ENCODE results near the gene SPOCK1. TPM values are rescaled to one million over a fixed set of nuclear protein-coding genes. Genes with fewer than 3 reads are reported as not detected.
A peak's percentile ranks its signal among the peaks of the same experiment; 100 is the strongest.

The SPOCK1 gene
- total and polyA plus RNA-seq, 2 experiments from 2014 or later: 268 to 471 TPM

- Histone ChIP-seq H3K27me3 (replicated peaks; ENCODE audit: insufficient read depth) (no peaks in the 10 kb centered on the region), H3K9ac (peak overlapping the region; percentile 87), H3K79me2 (ENCODE audit: insufficient read depth) (peaks cover 56% of the 10 kb centered on the region), H3K4me3 (peak overlapping the region; percentile 57), H3K9me2 (ENCODE audit: insufficient read depth) (no peaks in the 10 kb centered on the region), H2AFZ (no peak overlapping the region), H3K9me3 (ENCODE audit: low read depth) (no peaks in the 10 kb centered on the region), H3K4me2 (ENCODE audit: unreplicated experiment) (peak overlapping the region; percentile 82), H3K36me3 (ENCODE audit: low read depth) (no peaks in the 10 kb centered on the region), H4K20me1 (ENCODE audit: insufficient read depth) (no peaks in the 10 kb centered on the region), H3K27ac (peak overlapping the region; percentile 98), H3F3A (ENCODE audit: insufficient read depth) (peaks cover 52% of the 10 kb centered on the region), H3K4me1 (ENCODE audit: insufficient read depth) (peaks cover 53% of the 10 kb centered on the region)
- in situ Hi-C loops (cut with MboI): no loop called here
- TF ChIP-seq EZH2phosphoT487 (IDR thresholded peaks at IDR 0.05; ENCODE audit: insufficient read depth, low read depth) (no peak), EZH2 (IDR thresholded peaks at IDR 0.05; ENCODE audit: insufficient read depth, poor library complexity, severe bottlenecking) (no peak)
- 1 to 3% methylated on average over 8 of the region's 8 CpGs for WGBS, 2 experiments (ENCODE audit: low coverage in 1 of 2, low lambda C conversion rate in 2 of 2, missing lambda C conversion rate in 2 of 2)
- DNase-seq: peak; percentile 100
These were observed 352.7 kb downstream of the SPOCK1 start for GRCh38 chr5:137146402-137146890.

GRCh38 chr5:137145721-137146120 lies 353.4 kb downstream of the SPOCK1 start:
- TF ChIP-seq EZH2 (IDR thresholded peaks at IDR 0.05; ENCODE audit: insufficient read depth, poor library complexity, severe bottlenecking) (no peak), EZH2phosphoT487 (IDR thresholded peaks at IDR 0.05; ENCODE audit: insufficient read depth, low read depth) (no peak)
- 66 to 73% methylated on average over 2 of the region's 2 CpGs for WGBS, 2 experiments (ENCODE audit: low coverage in 1 of 2, low lambda C conversion rate in 2 of 2, missing lambda C conversion rate in 2 of 2)
- no peaks in the 10 kb centered on the region for H3K36me3 ChIP-seq (ENCODE audit: low read depth)
- 0 out of 2 replicates have a peak overlapping the region, but pooled peaks have one; percentile 11 for H3K4me3 ChIP-seq
- H2AFZ ChIP-seq: no peak overlapping the region
- no peaks in the 10 kb centered on the region for H3K9me3 ChIP-seq (ENCODE audit: low read depth)
- H3K9ac ChIP-seq: peak overlapping the region; percentile 74
- H3K9me2 ChIP-seq (ENCODE audit: insufficient read depth): no peaks in the 10 kb centered on the region
- peak; percentile 69 for DNase-seq
- no peaks in the 10 kb centered on the region for H3K27me3 ChIP-seq (replicated peaks; ENCODE audit: insufficient read depth)
- peaks cover 59% of the 10 kb centered on the region for H3K4me1 ChIP-seq (ENCODE audit: insufficient read depth)
- in situ Hi-C loops (cut with MboI): no loop called here
- H3K4me2 ChIP-seq (ENCODE audit: unreplicated experiment): peak overlapping the region; percentile 59
- peaks cover 56% of the 10 kb centered on the region for H3K79me2 ChIP-seq (ENCODE audit: insufficient read depth)
- H4K20me1 ChIP-seq (ENCODE audit: insufficient read depth): no peaks in the 10 kb centered on the region
- peak overlapping the region; percentile 98 for H3K27ac ChIP-seq
- peaks cover 59% of the 10 kb centered on the region for H3F3A ChIP-seq (ENCODE audit: insufficient read depth)

- Histone ChIP-seq H3K9me3 (ENCODE audit: low read depth) (no peaks in the 10 kb centered on the region), H3K9ac (no peak overlapping the region), H3K4me3 (no peak overlapping the region), H3K4me1 (ENCODE audit: insufficient read depth) (peaks cover 59% of the 10 kb centered on the region), H2AFZ (no peak overlapping the region), H3K9me2 (ENCODE audit: insufficient read depth) (no peaks in the 10 kb centered on the region), H3K27ac (no peak overlapping the region), H3K4me2 (ENCODE audit: unreplicated experiment) (no peak overlapping the region), H3K27me3 (replicated peaks; ENCODE audit: insufficient read depth) (no peaks in the 10 kb centered on the region), H3K36me3 (ENCODE audit: low read depth) (no peaks in the 10 kb centered on the region), H3K79me2 (ENCODE audit: insufficient read depth) (peaks cover 48% of the 10 kb centered on the region), H3F3A (ENCODE audit: insufficient read depth) (peaks cover 64% of the 10 kb centered on the region), H4K20me1 (ENCODE audit: insufficient read depth) (no peaks in the 10 kb centered on the region)
- in situ Hi-C loops (cut with MboI): no loop called here
- TF ChIP-seq EZH2phosphoT487 (IDR thresholded peaks at IDR 0.05; ENCODE audit: insufficient read depth, low read depth) (no peak), EZH2 (IDR thresholded peaks at IDR 0.05; ENCODE audit: insufficient read depth, poor library complexity, severe bottlenecking) (no peak)
- DNase-seq: no peak
- WGBS, 2 experiments (ENCODE audit: low coverage in 1 of 2, low lambda C conversion rate in 2 of 2, missing lambda C conversion rate in 2 of 2): 97 to 98% methylated on average over 4 of the region's 4 CpGs
These were observed 354.5 kb downstream of the SPOCK1 start for GRCh38 chr5:137144656-137145055.

GRCh38 chr5:137142764-137143605 lies 356.1 kb downstream of the SPOCK1 start:
- H3K79me2 ChIP-seq (ENCODE audit: insufficient read depth): peaks cover 32% of the 10 kb centered on the region
- no peaks in the 10 kb centered on the region for H3K9me3 ChIP-seq (ENCODE audit: low read depth)
- DNase-seq: peak; percentile 97
- H3K9ac ChIP-seq: peak overlapping the region; percentile 67
- H3K4me2 ChIP-seq (ENCODE audit: unreplicated experiment): peak overlapping the region; percentile 64
- H4K20me1 ChIP-seq (ENCODE audit: insufficient read depth): no peaks in the 10 kb centered on the region
- peaks cover 65% of the 10 kb centered on the region for H3F3A ChIP-seq (ENCODE audit: insufficient read depth)
- 6% methylated on average over 7 of the region's 7 CpGs for WGBS, 2 experiments (ENCODE audit: low coverage in 1 of 2, low lambda C conversion rate in 2 of 2, missing lambda C conversion rate in 2 of 2)
- H3K9me2 ChIP-seq (ENCODE audit: insufficient read depth): no peaks in the 10 kb centered on the region
- H2AFZ ChIP-seq: no peak overlapping the region
- no peaks in the 10 kb centered on the region for H3K27me3 ChIP-seq (replicated peaks; ENCODE audit: insufficient read depth)
- no peaks in the 10 kb centered on the region for H3K36me3 ChIP-seq (ENCODE audit: low read depth)
- no peak for TF ChIP-seq EZH2phosphoT487 (IDR thresholded peaks at IDR 0.05; ENCODE audit: insufficient read depth, low read depth)
- no peak for TF ChIP-seq EZH2 (IDR thresholded peaks at IDR 0.05; ENCODE audit: insufficient read depth, poor library complexity, severe bottlenecking)
- peaks cover 59% of the 10 kb centered on the region for H3K4me1 ChIP-seq (ENCODE audit: insufficient read depth)
- H3K27ac ChIP-seq: peak overlapping the region; percentile 86
- H3K4me3 ChIP-seq: 0 out of 2 replicates have a peak overlapping the region, but pooled peaks have one; percentile 14
- in situ Hi-C loops (cut with MboI): no loop called here
